ENCODE measurements around the gene CR1L. TPM values are rescaled to one million over a fixed set of nuclear protein-coding genes. Genes with fewer than 3 reads are reported as not detected.
A peak's percentile ranks its signal among the peaks of the same experiment; 100 is the strongest.
"Not testable (repeated sequence)": the region's sequence is repeated elsewhere in the genome, so short reads cannot be mapped to it uniquely, and the experiment has no call there.

Gene CR1L
- not detected for total RNA-seq

DNA sequence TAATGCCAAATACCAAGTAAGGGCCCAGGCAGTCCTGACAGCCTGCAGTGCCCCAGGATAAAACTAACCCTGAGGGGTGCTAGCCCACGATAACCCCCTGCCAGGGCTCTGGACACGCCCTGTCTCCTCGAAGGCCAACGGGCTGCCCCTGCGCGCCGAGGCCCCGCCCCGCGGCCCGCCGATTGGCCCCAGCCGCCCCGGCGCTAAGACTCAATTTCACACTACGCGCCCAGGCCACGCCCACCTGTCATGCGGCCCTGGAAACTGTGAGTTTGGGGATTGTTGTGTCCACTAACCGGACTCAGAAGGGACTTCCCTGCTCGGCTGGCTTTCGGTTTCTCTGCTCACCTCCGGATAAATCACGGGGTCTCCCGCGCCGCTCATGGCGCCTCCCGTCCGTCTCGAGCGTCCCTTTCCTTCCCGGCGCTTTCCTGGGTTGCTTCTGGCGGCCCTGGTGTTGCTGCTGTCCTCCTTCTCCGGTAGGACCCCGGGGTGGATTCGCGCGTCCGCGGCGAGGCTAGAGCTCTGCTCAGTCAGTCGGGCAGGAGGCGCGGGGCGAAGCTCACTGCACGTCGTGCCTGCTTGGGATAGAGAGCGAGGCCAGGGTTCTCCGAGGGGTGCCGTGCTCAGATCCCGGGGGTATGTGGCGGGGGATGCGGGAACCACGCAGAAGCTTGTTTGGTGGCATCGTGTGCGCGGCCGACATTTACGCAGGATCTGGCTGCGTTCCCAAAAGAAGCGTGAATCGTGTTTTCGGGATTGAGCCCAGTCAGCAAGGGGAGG lies at the start of gene CR1L:
Gene CR1L (plus strand): TSS at position 282 of the 783 bp plus-strand sequence. CDS start 101 bp downstream, at position 383.
- peak; percentile 74 for DNase-seq (ENCODE audit: low spot score)

- DNase-seq (ENCODE audit: low spot score): no peak
Observed at GRCh38 chr1:207603777-207604176, 41.2 kb upstream of the CR1L start.

- no peak for DNase-seq (ENCODE audit: low spot score)
Observed at GRCh38 chr1:207605444-207606361, 39.2 kb upstream of the CR1L start.

DNA sequence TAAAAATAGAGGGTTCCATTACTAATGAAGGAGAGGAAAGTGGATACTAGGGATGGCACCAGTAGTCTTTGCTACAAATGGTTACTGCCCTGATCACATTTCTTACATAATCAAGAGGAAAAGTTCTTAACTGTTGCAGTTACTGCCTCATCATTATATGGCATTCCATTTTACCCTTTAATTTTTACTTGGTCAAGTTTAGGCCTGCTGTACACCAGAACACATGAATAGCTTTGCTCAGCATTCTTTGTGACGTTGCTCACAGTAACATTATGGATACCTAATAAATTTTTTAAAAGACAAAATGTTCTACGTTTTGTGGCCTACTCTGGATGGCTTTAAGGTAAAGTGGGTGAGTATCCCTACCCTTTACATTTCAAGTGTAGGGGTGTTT lies 38.6 kb upstream of the CR1L start:
- DNase-seq (ENCODE audit: low spot score): no peak

DNA sequence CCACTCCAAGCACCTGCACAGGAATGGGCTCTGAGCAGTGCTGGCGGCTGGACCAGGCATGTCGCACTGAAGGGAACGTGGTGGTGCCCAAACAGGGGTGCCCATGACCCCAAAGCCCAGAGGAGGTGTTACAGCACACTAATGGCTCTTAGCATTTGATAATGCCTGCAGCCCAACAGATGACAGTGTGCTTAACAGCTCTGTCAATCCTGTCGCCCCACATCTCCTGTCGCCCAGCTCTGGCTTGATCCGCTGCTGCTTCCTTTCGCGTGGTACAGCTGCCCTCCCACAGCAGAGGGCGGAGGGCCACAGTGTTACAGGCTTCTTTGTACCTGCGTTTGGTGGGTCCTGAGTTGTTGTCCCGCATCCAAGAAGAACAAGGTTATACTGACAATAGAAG lies 32.2 kb upstream of the CR1L start:
- DNase-seq (ENCODE audit: low spot score): no peak

DNA sequence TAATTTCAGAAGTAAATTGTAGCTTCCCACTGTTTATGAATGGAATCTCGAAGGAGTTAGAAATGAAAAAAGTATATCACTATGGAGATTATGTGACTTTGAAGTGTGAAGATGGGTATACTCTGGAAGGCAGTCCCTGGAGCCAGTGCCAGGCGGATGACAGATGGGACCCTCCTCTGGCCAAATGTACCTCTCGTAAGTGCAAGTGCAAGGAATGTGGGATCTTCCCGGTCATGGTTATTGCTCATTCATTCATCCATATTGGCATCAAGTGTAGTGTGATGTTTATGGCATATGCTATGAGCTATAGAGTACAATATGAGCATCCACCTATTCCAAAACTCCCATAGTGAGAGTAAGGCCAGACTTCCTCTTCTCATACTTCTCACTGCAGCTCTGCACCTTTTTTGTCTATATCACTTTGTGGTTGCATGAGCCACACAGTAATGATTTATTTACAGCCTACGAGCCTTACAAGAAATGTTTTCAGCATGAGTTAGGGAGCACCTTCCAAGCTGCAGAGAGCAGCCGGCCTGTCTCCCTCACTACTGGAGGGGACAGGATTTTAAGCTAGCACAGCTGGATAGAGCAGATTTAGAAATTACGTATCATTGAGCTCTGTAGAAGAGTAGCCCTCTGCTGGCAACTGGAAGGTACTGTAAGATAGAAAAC lies 24.9 kb upstream of the CR1L start:
- no peak for DNase-seq (ENCODE audit: low spot score)

DNA sequence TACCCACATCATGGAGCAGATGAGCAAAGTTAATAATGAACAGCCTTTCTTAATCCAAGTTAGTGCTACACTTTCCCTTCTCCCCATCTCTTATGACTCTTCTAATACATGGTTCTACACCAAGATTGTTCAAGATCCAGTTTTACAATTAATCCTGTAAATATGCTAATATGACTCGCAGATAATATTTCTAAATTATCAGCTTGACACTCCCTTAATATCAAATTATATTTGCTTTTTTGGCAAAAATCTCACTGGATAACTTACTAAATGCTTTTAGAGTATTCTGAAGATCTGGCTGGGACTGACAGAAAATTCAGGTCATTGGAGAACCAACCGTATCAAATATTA lies 24.4 kb upstream of the CR1L start:
- DNase-seq (ENCODE audit: low spot score): no peak

- not testable (repeated sequence) for DNase-seq (ENCODE audit: low spot score)
Observed at GRCh38 chr1:207625504-207626071, 19.3 kb upstream of the CR1L start.

GRCh38 chr1:207626972-207627337 lies 18.0 kb upstream of the CR1L start:
- no peak for DNase-seq (ENCODE audit: low spot score)

- no peak for DNase-seq (ENCODE audit: low spot score)
Observed at GRCh38 chr1:207627496-207627895, 17.4 kb upstream of the CR1L start.

DNA sequence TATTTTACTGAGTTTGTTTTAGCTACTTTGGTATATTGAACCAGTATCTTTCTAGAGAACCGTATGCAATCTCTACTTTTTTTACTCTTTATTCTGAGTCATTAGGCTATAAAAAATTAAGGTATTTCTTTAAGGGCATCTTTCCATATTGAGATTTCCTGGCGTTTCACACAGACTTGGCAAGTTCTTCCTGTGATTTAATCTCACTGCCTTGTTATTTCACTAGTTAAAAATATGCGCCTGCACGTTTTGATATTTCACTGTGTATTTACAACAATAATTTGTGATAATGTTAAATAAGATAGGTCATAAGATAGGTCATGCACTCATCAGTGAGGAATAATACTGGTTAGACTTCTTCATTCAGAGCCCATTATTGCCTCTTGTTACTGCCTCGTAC lies 16.2 kb upstream of the CR1L start:
- DNase-seq (ENCODE audit: low spot score): no peak

- DNase-seq (ENCODE audit: low spot score): no peak
Observed at GRCh38 chr1:207631137-207631536, 13.8 kb upstream of the CR1L start.

- DNase-seq (ENCODE audit: low spot score): no peak
Observed at GRCh38 chr1:207633226-207633625, 11.7 kb upstream of the CR1L start.

DNA sequence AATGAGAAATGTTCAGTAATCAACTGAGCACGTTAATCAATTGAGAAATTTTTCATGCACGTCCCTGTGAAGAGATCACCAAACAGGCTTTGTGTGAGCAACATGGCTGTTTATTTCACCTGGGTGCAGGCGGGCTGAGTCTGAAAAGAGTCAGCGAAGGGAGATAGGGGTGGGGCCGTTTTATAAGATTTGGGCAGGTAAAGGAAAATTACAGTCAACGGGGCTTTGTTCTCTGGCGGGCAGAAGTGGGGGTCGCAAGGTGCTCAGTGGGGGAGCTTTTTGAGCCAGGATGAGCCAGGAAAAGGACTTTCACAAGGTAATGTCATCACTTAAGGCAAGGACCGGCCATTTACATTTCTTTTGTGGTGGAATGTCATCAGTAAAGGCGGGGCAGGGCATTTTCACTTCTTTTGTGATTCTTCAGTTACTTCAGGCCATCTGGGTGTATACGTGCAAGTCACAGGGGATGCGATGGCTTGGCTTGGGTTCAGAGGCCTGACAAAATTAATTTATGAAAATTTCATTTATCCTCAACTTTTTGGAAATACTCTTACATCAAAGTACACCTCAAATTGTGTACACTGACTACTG lies 11.1 kb upstream of the CR1L start:
- DNase-seq (ENCODE audit: low spot score): not testable (repeated sequence)

- DNase-seq (ENCODE audit: low spot score): not testable (repeated sequence)
Observed at GRCh38 chr1:207634293-207634692, 10.6 kb upstream of the CR1L start.

DNA sequence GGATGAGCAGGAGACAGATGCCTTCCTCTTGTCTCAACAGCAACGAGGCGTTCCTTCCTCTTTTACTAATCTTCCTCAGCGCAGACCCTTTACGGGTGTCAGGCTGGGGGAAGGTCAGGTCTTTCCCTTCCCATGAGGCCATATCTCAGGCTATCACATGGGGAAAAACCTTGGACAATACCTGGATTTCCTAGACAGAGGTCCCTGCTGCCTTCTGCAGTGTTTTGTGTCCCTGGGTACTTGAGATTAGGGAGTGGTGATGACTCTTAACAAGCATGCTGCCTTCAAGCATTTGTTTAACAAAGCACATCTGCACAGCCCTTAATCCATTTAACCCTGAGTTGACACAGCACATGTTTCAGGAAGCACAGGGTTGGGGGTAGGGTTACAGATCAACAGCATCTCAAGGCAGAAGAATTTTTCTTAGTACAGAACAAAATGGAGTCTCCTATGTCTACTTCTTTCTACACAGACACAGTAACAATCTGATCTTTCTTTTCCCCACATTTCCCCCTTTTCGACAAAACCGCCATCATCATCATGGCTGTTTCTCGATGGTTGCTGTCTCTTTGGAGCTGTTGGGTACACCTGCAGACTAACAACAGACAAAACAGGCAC lies 9.3 kb upstream of the CR1L start:
- DNase-seq (ENCODE audit: low spot score): not testable (repeated sequence)

DNA sequence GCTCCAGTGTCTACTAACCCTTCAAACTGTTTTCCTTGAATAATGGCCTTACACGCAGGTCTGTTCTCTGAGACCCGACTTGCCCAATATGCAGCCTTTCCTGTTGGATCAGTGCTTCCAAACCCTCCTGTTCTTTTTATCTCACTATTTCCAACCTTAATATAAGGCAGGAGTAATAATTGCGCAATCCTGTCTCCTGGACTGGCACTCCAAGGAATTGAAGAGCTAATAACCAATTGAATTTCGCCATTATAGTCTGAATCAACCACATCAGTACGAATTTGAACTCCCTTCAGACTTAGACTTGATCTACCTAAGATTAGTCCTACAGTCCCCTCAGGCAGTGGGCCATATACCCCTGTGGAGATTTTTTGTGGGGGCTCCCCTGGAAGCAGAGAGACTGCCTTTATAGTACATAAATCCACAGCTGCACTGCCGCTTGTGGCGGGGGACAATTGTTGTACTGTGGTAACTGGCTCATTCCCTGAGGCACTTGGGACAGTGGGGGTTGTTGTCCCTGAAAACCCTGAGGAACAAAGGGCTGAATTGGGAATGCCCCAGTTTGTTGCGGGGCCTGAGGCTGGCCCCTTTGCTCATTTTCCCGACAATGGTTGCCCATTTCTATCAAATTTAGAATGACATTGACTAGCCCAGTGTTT lies 6.3 kb upstream of the CR1L start:
- DNase-seq (ENCODE audit: low spot score): not testable (repeated sequence)

GRCh38 chr1:207639362-207639761 lies 5.6 kb upstream of the CR1L start:
- DNase-seq (ENCODE audit: low spot score): not testable (repeated sequence)

DNA sequence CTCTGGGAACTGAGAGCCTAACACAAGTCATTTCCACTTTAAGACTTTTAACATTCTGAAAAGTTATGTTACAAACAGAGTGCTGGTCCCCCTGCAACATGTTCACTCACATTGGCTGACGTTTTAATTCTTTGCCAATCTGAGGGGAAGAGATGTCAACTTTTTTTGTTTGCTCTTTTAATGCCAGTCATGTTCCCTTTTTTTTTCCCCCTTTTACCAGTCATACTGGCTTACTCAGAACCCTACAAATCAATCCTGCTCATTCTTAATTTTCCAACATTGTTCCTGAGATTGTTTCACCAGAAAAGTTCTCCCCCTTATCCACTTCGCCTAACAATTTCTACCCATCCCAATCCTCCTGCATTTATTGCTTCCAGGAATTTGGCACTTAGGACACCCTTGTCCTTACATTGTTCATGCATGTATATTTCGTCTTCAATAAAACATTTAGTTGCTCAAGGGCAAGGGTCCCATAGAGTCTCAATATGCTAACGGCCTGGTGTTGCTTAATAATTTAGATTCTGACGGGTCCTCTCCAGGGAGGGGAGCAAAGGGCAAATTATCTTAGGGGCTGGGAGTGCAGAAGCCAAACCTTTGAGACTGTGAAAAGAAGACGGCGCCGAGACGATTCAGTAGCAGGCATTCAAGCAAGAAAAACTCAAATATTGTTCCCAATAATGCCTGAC lies 624 bp upstream of the CR1L start:
- no peak for DNase-seq (ENCODE audit: low spot score)

- DNase-seq (ENCODE audit: low spot score): no peak
Observed at GRCh38 chr1:207645635-207646081, 725 bp downstream of the CR1L start.
